Natural killer cell (primary cell): ENCODE measurements around the gene RNF145. TPM values are rescaled to one million over a fixed set of nuclear protein-coding genes. Genes with fewer than 3 reads are reported as not detected.

Experiments used
- ATAC-seq, 3 donors: fragments of 150-1000 bp in 2 of 3; fragments of 200-7000 bp in 1 of 3; cut with Tn5 transposase; 1 replicate in 1 of 3; 2 replicates in 2 of 3; pipeline ENCODE4 v1.10.0; 2021; ENCODE audit warnings: mild to moderate bottlenecking in 2 of 3, moderate library complexity in 2 of 3
- DNase-seq, 2 donors: peaks; one replicate each; pipeline versions ENCODE4 v3.0.0 to v3.0.0-alpha.2; 2013 to 2021; ENCODE audit warnings: mixed read lengths in 1 of 2
- H3K27ac ChIP-seq: one replicate; pipeline ENCODE4 v1.5.1; 2013; ENCODE audit warnings: mild to moderate bottlenecking, low read length
- H3K27me3 ChIP-seq: one replicate; pipeline ENCODE4 v1.6.1; 2013; ENCODE audit warnings: low read length; ENCODE audit not compliant: control insufficient read depth, insufficient read depth
- H3K36me3 ChIP-seq: one replicate; pipeline ENCODE4 v1.6.1; 2013; ENCODE audit warnings: low read length; ENCODE audit not compliant: control insufficient read depth, insufficient read depth
- H3K4me1 ChIP-seq: one replicate; pipeline ENCODE4 v1.6.1; 2013; ENCODE audit warnings: low read length; ENCODE audit not compliant: control insufficient read depth, insufficient read depth
- H3K4me3 ChIP-seq: one replicate; pipeline ENCODE4 v1.5.1; 2013; ENCODE audit warnings: low read length
- H3K9me3 ChIP-seq: one replicate; pipeline ENCODE4 v1.6.1; 2013; ENCODE audit warnings: low read length; ENCODE audit not compliant: control insufficient read depth, insufficient read depth
- H3K27ac Mint-ChIP-seq, 2 donors: one replicate each; pipeline ENCODE4 v1.8.0; 2022; ENCODE audit warnings: mild to moderate bottlenecking in 2 of 2, mixed read lengths in 2 of 2, moderate library complexity in 1 of 2
- H3K27me3 Mint-ChIP-seq, 2 donors: one replicate each; pipeline ENCODE4 v1.8.0; 2022; ENCODE audit warnings: low read depth in 2 of 2, mixed read lengths in 2 of 2
- H3K36me3 Mint-ChIP-seq: one replicate; pipeline ENCODE4 v1.8.0; 2022; ENCODE audit warnings: mixed read lengths
- H3K4me1 Mint-ChIP-seq, 2 donors: one replicate each; pipeline ENCODE4 v1.8.0; 2022; ENCODE audit warnings: mixed read lengths in 2 of 2
- H3K4me3 Mint-ChIP-seq: one replicate; pipeline ENCODE4 v1.8.0; 2022; ENCODE audit warnings: mild to moderate bottlenecking, moderate library complexity, mixed read lengths
- H3K9me3 Mint-ChIP-seq, 2 donors: one replicate each; pipeline ENCODE4 v1.8.0; 2022; ENCODE audit warnings: mixed read lengths in 2 of 2
- WGBS: methylation state at CpG from one replicate; pipeline ENCODE4 v1.1.7; 2013; ENCODE audit warnings: missing lambda C conversion rate; ENCODE audit not compliant: insufficient coverage; 5-methylcytosine and 5-hydroxymethylcytosine counted together
- intact Hi-C: fragments of 100-400 bp; cut with micrococcal nuclease; formaldehyde crosslinking; loops from one replicate; pipeline ENCODE4 v1.14.2; 2022
- total RNA-seq, 4 donors: library from RNA; stranded (reverse); fragments of 120-200 nt in 1 of 4; gene quantifications; one replicate each; pipeline versions ENCODE4 v1.2.3 to v1.2.4, GENCODE V29; 2013 to 2022
- TF ChIP-seq, protein P1 (sequence below): fragments of 200-600 bp; IDR thresholded peaks from one replicate; pipeline ENCODE4 v1.8.0; 2022; ENCODE audit warnings: antibody characterized with exemption

Gene RNF145
- total RNA-seq, 3 donors from 2014 or later (not counting 1 experiment from before 2014, with no cell fraction given) = 29.8 to 40.4 (median 38.4) TPM

DNA sequence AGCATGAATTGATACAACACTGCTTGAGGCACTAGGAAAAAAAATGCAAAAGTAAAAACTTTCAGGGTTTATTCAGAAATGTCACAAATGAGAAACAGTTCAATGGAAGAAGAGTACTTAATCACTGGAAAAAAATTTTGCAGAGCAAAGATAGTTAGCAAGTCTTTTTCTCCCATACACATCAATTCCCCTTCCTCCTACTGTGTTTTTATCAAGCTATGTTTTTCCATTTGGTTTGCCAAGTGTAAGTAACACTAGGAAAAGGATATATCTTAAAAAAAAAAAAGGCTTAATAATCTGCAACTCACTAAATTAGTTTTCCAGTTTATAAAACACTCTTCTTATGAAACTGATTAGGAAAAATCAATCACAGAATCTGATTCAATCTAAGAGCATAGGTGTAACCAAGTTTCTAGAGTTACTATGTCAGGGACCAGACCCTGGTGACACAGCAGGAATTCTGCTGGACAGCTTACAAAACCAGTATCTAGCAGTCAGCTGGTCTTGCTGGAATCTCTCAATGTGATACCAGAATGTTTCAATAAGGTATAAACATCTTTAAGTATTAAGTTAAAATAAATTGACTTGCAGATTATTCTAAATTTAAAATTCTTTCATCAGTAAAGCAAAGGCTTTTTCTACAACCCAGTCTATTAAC, 34.7 kb downstream of the RNF145 start:
- Mint-ChIP-seq H3K27me3 (no peaks in the 10 kb centered on the region), H3K36me3 (no peaks in the 10 kb centered on the region), H3K27ac (peak overlapping the region; percentile 43 to 66), H3K4me3 (no peak overlapping the region), H3K4me1 (peaks cover 13 to 19% of the 10 kb centered on the region in 2 donors), H3K9me3 (no peaks in the 10 kb centered on the region)
- Histone ChIP-seq H3K27me3 (no peaks in the 10 kb centered on the region), H3K9me3 (no peaks in the 10 kb centered on the region), H3K27ac (no peak overlapping the region), H3K4me1 (no peaks in the 10 kb centered on the region), H3K36me3 (peaks cover 21% of the 10 kb centered on the region), H3K4me3 (no peak overlapping the region)
- ATAC-seq (no peak), DNase-seq (no peak)
- intact Hi-C loops = no loop called here
- TF ChIP-seq, protein P1, sequence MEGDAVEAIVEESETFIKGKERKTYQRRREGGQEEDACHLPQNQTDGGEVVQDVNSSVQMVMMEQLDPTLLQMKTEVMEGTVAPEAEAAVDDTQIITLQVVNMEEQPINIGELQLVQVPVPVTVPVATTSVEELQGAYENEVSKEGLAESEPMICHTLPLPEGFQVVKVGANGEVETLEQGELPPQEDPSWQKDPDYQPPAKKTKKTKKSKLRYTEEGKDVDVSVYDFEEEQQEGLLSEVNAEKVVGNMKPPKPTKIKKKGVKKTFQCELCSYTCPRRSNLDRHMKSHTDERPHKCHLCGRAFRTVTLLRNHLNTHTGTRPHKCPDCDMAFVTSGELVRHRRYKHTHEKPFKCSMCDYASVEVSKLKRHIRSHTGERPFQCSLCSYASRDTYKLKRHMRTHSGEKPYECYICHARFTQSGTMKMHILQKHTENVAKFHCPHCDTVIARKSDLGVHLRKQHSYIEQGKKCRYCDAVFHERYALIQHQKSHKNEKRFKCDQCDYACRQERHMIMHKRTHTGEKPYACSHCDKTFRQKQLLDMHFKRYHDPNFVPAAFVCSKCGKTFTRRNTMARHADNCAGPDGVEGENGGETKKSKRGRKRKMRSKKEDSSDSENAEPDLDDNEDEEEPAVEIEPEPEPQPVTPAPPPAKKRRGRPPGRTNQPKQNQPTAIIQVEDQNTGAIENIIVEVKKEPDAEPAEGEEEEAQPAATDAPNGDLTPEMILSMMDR = no peak

DNA sequence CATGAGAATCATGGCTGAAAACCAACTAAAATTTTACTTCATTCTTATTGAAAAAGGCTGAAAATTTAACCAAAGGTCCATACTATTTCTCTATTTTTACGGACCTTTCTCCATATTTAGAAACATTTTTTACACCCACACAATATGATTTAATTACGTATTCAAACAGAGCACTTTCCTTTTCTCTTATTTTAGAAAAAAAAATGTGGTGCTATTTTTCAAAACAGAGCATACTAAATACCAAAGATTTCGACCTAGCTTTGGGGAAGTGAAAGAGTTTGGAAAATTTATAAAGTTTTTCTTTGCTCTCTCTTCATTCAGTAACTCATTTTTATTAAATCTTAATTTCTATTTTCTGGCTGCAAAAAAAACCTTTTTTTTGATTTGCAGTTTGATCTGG, 38.1 kb downstream of the RNF145 start:
- no peak for ATAC-seq
- WGBS = no CpG with 5 or more reads among the region's 3 CpGs

DNA sequence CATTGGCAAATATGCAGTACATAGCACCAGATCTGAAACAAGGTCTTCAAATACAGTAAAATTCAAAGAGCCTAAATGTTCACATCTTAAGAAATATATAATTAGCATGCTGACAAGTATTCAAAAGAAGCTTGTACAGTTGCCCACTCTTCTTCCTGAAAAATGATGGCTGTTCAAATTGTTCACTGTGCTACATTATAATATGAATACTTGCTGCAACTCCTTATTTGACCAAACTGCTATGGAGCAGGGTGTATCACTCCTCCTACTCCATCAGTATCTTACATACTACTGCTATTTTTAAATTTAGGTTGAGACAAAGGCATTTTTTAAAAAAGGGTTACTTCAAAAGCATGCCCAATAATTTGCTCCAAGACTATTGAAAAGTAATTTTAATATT, 39.3 kb downstream of the RNF145 start:
- Histone ChIP-seq H3K27ac (no peak overlapping the region), H3K4me3 (no peak overlapping the region), H3K9me3 (no peaks in the 10 kb centered on the region), H3K4me1 (no peaks in the 10 kb centered on the region), H3K27me3 (no peaks in the 10 kb centered on the region), H3K36me3 (peaks cover 30% of the 10 kb centered on the region)
- TF ChIP-seq, protein P1 = no peak
- Mint-ChIP-seq H3K27me3 (no peaks in the 10 kb centered on the region), H3K4me1 (peaks cover 2 to 6% of the 10 kb centered on the region in 2 donors), H3K4me3 (no peak overlapping the region), H3K27ac (peak overlapping the region in 1 of 2 donors; percentile 19), H3K9me3 (no peaks in the 10 kb centered on the region), H3K36me3 (no peaks in the 10 kb centered on the region)
- DNase-seq (no peak), ATAC-seq (no peak)
- intact Hi-C loops = no loop called here

More for the DNA sequence above, 38.1 kb downstream of the RNF145 start:
- Mint-ChIP-seq H3K4me1 (peaks cover 13 to 14% of the 10 kb centered on the region in 2 donors), H3K27ac (no peak overlapping the region), H3K36me3 (no peaks in the 10 kb centered on the region), H3K27me3 (no peaks in the 10 kb centered on the region), H3K4me3 (no peak overlapping the region), H3K9me3 (no peaks in the 10 kb centered on the region)
- Histone ChIP-seq H3K27ac (no peak overlapping the region), H3K4me1 (no peaks in the 10 kb centered on the region), H3K4me3 (no peak overlapping the region), H3K9me3 (no peaks in the 10 kb centered on the region), H3K36me3 (peaks cover 35% of the 10 kb centered on the region), H3K27me3 (no peaks in the 10 kb centered on the region)
- TF ChIP-seq, protein P1 = no peak
- intact Hi-C loops = no loop called here
- DNase-seq = no peak

DNA sequence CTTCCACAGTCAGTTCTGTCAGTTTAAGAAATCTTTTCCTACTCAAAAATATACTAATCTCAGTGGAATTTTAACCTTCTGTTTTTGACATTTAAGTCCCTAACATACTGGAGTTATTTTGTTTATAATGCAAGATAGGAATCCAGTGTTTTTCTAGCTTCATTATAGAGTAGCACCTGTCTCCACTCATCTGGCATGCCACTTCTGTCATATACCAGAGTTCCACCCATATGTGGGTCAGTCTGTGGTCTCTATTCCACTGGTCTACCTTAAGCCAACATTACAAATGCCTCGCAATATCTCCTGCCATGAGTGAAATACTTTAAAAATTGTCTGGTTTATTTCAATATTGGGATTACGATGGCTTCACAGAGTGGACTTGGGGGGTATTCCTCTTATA, 42.9 kb downstream of the RNF145 start:
- H3K9me3 ChIP-seq = no peaks in the 10 kb centered on the region
- no peaks in the 10 kb centered on the region for H3K27me3 ChIP-seq
- H3K36me3 ChIP-seq = peaks cover 37% of the 10 kb centered on the region
- no peak overlapping the region for H3K27ac ChIP-seq
- H3K27me3 Mint-ChIP-seq = no peaks in the 10 kb centered on the region
- H3K9me3 Mint-ChIP-seq = no peaks in the 10 kb centered on the region
- no peak overlapping the region for H3K4me3 Mint-ChIP-seq
- no peak overlapping the region for H3K4me3 ChIP-seq
- TF ChIP-seq, protein P1 = no peak
- no peaks in the 10 kb centered on the region for H3K36me3 Mint-ChIP-seq
- no peaks in the 10 kb centered on the region for H3K4me1 ChIP-seq
- DNase-seq (no peak), ATAC-seq (no peak)
- intact Hi-C loops = no loop called here
- 96% methylated on average over 2 of the region's 2 CpGs for WGBS
- H3K27ac Mint-ChIP-seq = no peak overlapping the region
- H3K4me1 Mint-ChIP-seq = peaks cover 4 to 5% of the 10 kb centered on the region in 2 donors
